Endothelial cell (in vitro differentiated cells): ENCODE measurements around the gene GTSE1. TPM values are rescaled to one million over a fixed set of nuclear protein-coding genes. Genes with fewer than 3 reads are reported as not detected.

ENCODE experiments used
- DNase-seq: peaks from one replicate; pipeline ENCODE4 v3.0.0; 2021; ENCODE audit warnings: low spot score
- H3K27ac Mint-ChIP-seq: one replicate; pipeline ENCODE4 v1.8.0; 2021; ENCODE audit warnings: mixed read lengths, inconsistent platforms; ENCODE audit not compliant: unreplicated experiment
- H3K27me3 Mint-ChIP-seq: one replicate; pipeline ENCODE4 v1.8.0; 2021; ENCODE audit warnings: mild to moderate bottlenecking, moderate library complexity, mixed read lengths, inconsistent platforms; ENCODE audit not compliant: unreplicated experiment
- H3K36me3 Mint-ChIP-seq: one replicate; pipeline ENCODE4 v1.8.0; 2021; ENCODE audit warnings: mild to moderate bottlenecking, low read depth, mixed read lengths, inconsistent platforms; ENCODE audit not compliant: unreplicated experiment
- H3K4me1 Mint-ChIP-seq: one replicate; pipeline ENCODE4 v1.8.0; 2021; ENCODE audit warnings: mild to moderate bottlenecking, mixed read lengths, inconsistent platforms; ENCODE audit not compliant: unreplicated experiment
- H3K4me3 Mint-ChIP-seq: one replicate; pipeline ENCODE4 v1.8.0; 2021; ENCODE audit warnings: mild to moderate bottlenecking, mixed read lengths, inconsistent platforms; ENCODE audit not compliant: unreplicated experiment
- H3K9me3 Mint-ChIP-seq: one replicate; pipeline ENCODE4 v1.8.0; 2021; ENCODE audit warnings: mixed read lengths, inconsistent platforms; ENCODE audit not compliant: unreplicated experiment
- CTCF ChIP-seq: fragments of 200-600 bp; sonication (generic); IDR thresholded peaks from one replicate; pipeline ENCODE4 v1.5.0; 2021; ENCODE audit warnings: antibody characterized with exemption; ENCODE audit not compliant: unreplicated experiment
- total RNA-seq: library from RNA; stranded (reverse); fragmentation: NEBNext Ultra II Directional; extraction: Animal tissue kit (Norgen Biotek cat#: 25700); gene quantifications from one replicate; pipeline ENCODE4 v1.2.1, GENCODE V29; 2021; ENCODE audit not compliant: unreplicated experiment

Gene GTSE1
- total RNA-seq, 1 donor from 2014 or later: 8.2 TPM

- peaks cover 26% of the 10 kb centered on the region for H3K36me3 Mint-ChIP-seq
- peak within 1 kb of the TSS; percentile 96 for H3K4me3 Mint-ChIP-seq
- TF ChIP-seq CTCF: no peak
- H3K4me1 Mint-ChIP-seq: peaks cover 12% of the 10 kb centered on the region
- DNase-seq: peak; percentile 81
- H3K9me3 Mint-ChIP-seq: no peaks in the 10 kb centered on the region
- peaks cover 1% of the 10 kb centered on the region for H3K27me3 Mint-ChIP-seq
- peak within 1 kb of the TSS; percentile 88 for H3K27ac Mint-ChIP-seq
Measured at GRCh38 chr22:46335201-46336118, 38.8 kb downstream of the GTSE1 start, which contains the start of gene TRMU. TRMU (plus strand) TSS chr22:46335714; CDS start chr22:46335765, 51 bp downstream.

GRCh38 chr22:46336119-46337078 is 39.7 kb downstream of the GTSE1 start:
- Mint-ChIP-seq H3K4me3 (peak overlapping the region; percentile 96), H3K4me1 (peaks cover 12% of the 10 kb centered on the region), H3K27me3 (peaks cover 1% of the 10 kb centered on the region), H3K27ac (peak overlapping the region; percentile 17), H3K9me3 (no peaks in the 10 kb centered on the region), H3K36me3 (peaks cover 24% of the 10 kb centered on the region)
- no peak for TF ChIP-seq CTCF
- DNase-seq: peak; percentile 28

- Mint-ChIP-seq H3K27me3 (peaks cover 1% of the 10 kb centered on the region), H3K9me3 (no peaks in the 10 kb centered on the region), H3K36me3 (peaks cover 29% of the 10 kb centered on the region), H3K4me3 (no peak overlapping the region), H3K27ac (no peak overlapping the region), H3K4me1 (peaks cover 12% of the 10 kb centered on the region)
- no peak for TF ChIP-seq CTCF
- no peak for DNase-seq
Measured at GRCh38 chr22:46337870-46338269, 41.2 kb downstream of the GTSE1 start.

GRCh38 chr22:46338636-46339035 is 42.0 kb downstream of the GTSE1 start:
- no peak overlapping the region for H3K27ac Mint-ChIP-seq

More at GRCh38 chr22:46338636-46339035, 42.0 kb downstream of the GTSE1 start:
- Mint-ChIP-seq H3K9me3 (no peaks in the 10 kb centered on the region), H3K4me1 (peaks cover 12% of the 10 kb centered on the region), H3K27me3 (peaks cover 1% of the 10 kb centered on the region), H3K4me3 (peak overlapping the region; percentile 21), H3K36me3 (peaks cover 31% of the 10 kb centered on the region)
- TF ChIP-seq CTCF: no peak
- no peak for DNase-seq
